HEK293 (cell line): Measurements from ENCODE around the gene ELMO1.

Experiments
- CTCF ChIA-PET: fragments of 350-600 bp; formaldehyde crosslinking; extraction: SDS; loops from one replicate; lab custom pipeline; 2021; ENCODE audit warnings: antibody characterized with exemption; lab: Yijun Ruan, JAX
- POLR2A ChIA-PET: fragments of 300-600 bp; formaldehyde crosslinking; extraction: SDS; loops from one replicate; lab custom pipeline; 2020; ENCODE audit warnings: antibody characterized with exemption, inconsistent platforms; lab: Yijun Ruan, JAX
- H3K27ac ChIP-seq: fragments of 200-500 bp; sonication (Bioruptor generic); 2 replicates; pipeline ENCODE4 v1.5.1; 2014; ENCODE audit warnings: low read depth, low read length, control low read depth, inconsistent platforms; ENCODE audit errors: extremely low read depth
- H3K36me3 ChIP-seq, 2 experiments: fragments of 200-500 bp in 1 of 2; sonication (Bioruptor generic) in 1 of 2; 1 replicate in 1 of 2; 2 replicates in 1 of 2; pipeline ENCODE4 v1.5.1; 2014 to 2017; ENCODE audit warnings: inconsistent platforms in 2 of 2, low read length in 2 of 2; ENCODE audit not compliant: control insufficient read depth in 2 of 2, insufficient read depth in 1 of 2
- H3K4me1 ChIP-seq: fragments of 200-500 bp; sonication (Bioruptor generic); 2 replicates; pipeline ENCODE4 v1.5.1; 2014; ENCODE audit warnings: mild to moderate bottlenecking, low read length, inconsistent platforms; ENCODE audit not compliant: control insufficient read depth, insufficient read depth
- H3K4me3 ChIP-seq: 2 replicates; pipeline ENCODE4 v1.5.1; 2011; ENCODE audit warnings: low read depth, mild to moderate bottlenecking, control low read depth, low read length, moderate library complexity
- H3K9me3 ChIP-seq: fragments of 200-500 bp; sonication (Bioruptor generic); 2 replicates; pipeline ENCODE4 v1.5.1; 2014; ENCODE audit warnings: low read depth, low read length, inconsistent platforms; ENCODE audit not compliant: control insufficient read depth, insufficient read depth
- ATF2 ChIP-seq: fragments of 450-650 bp; formaldehyde crosslinking; IDR thresholded peaks from 2 replicates; pipeline ENCODE4 v1.5.1; 2016; ENCODE audit warnings: missing biosample characterization, missing genetic modification characterization, low read depth
- FEZF1 ChIP-seq: fragments of 450-650 bp; formaldehyde crosslinking; IDR thresholded peaks from 2 replicates; pipeline ENCODE4 v1.5.1; 2016; ENCODE audit warnings: missing biosample characterization, missing genetic modification characterization
- HOXA7 ChIP-seq: sonication (generic); formaldehyde crosslinking; IDR thresholded peaks from 2 replicates; pipeline ENCODE4 v1.8.1; 2022; ENCODE audit warnings: missing genetic modification reagents, borderline replicate concordance
- ZBTB1 ChIP-seq: fragments of 450-650 bp; formaldehyde crosslinking; IDR thresholded peaks from 2 replicates; pipeline ENCODE4 v1.5.1; 2016; ENCODE audit warnings: missing biosample characterization, missing genetic modification characterization
- ZBTB21 ChIP-seq: fragments of 450-650 bp; formaldehyde crosslinking; IDR thresholded peaks from 2 replicates; pipeline ENCODE4 v1.5.1; 2017; ENCODE audit warnings: missing biosample characterization, missing genetic modification characterization
- ZFP37 ChIP-seq: fragments of 450-650 bp; formaldehyde crosslinking; IDR thresholded peaks from 2 replicates; pipeline ENCODE4 v1.5.1; 2016; ENCODE audit warnings: missing biosample characterization, missing genetic modification characterization
- ZNF274 ChIP-seq, 2 experiments: fragments of 200-500 bp in 1 of 2; fragments of 450-650 bp in 1 of 2; sonication (Bioruptor generic) in 1 of 2; formaldehyde crosslinking in 1 of 2; IDR thresholded peaks; 2 replicates each; pipeline versions ENCODE4 v1.5.1 to v1.6.1; 2014 to 2016; ENCODE audit warnings: borderline replicate concordance in 1 of 2, inconsistent platforms in 1 of 2, low read length in 1 of 2, missing biosample characterization in 1 of 2, missing genetic modification characterization in 1 of 2
- ZNF335 ChIP-seq: fragments of 450-650 bp; formaldehyde crosslinking; conservative IDR thresholded peaks from 2 replicates; pipeline ENCODE4 v1.5.1; 2016; ENCODE audit warnings: missing biosample characterization, missing genetic modification characterization
- ZNF350 ChIP-seq: fragments of 450-650 bp; formaldehyde crosslinking; IDR thresholded peaks from 2 replicates; pipeline ENCODE4 v1.5.0; 2017; ENCODE audit warnings: missing biosample characterization, mild to moderate bottlenecking, missing genetic modification characterization
- ZNF404 ChIP-seq: fragments of 450-650 bp; formaldehyde crosslinking; IDR thresholded peaks from 2 replicates; pipeline ENCODE4 v1.5.1; 2017; ENCODE audit warnings: missing biosample characterization, missing genetic modification characterization
- ZNF555 ChIP-seq: fragments of 450-650 bp; formaldehyde crosslinking; conservative IDR thresholded peaks from 2 replicates; pipeline ENCODE4 v1.5.1; 2017; ENCODE audit warnings: missing biosample characterization, mild to moderate bottlenecking, missing genetic modification characterization, inconsistent platforms
- ZNF791 ChIP-seq: fragments of 450-650 bp; formaldehyde crosslinking; IDR thresholded peaks from 2 replicates; pipeline ENCODE4 v1.5.1; 2016; ENCODE audit warnings: missing biosample characterization, missing genetic modification characterization
- ZNF837 ChIP-seq: fragments of 450-650 bp; formaldehyde crosslinking; IDR thresholded peaks from 2 replicates; pipeline ENCODE4 v1.5.1; 2016; ENCODE audit warnings: missing biosample characterization, missing genetic modification characterization
- ZSCAN16 ChIP-seq: fragments of 450-650 bp; formaldehyde crosslinking; IDR thresholded peaks from 2 replicates; pipeline ENCODE4 v1.5.1; 2016; ENCODE audit warnings: missing biosample characterization, missing genetic modification characterization
- TF ChIP-seq, protein P1 (sequence below): fragments of 450-650 bp; formaldehyde crosslinking; conservative IDR thresholded peaks from 2 replicates; pipeline ENCODE4 v1.5.1; 2016; ENCODE audit warnings: low read depth, missing biosample characterization, missing genetic modification characterization
- TF ChIP-seq, protein P2 (sequence below): fragments of 450-650 bp; formaldehyde crosslinking; IDR thresholded peaks from 2 replicates; pipeline ENCODE4 v1.5.1; 2017; ENCODE audit warnings: missing biosample characterization, missing genetic modification characterization
- TF ChIP-seq, protein P3 (sequence below): fragments of 450-650 bp; formaldehyde crosslinking; IDR thresholded peaks from 2 replicates; pipeline ENCODE4 v1.5.1; 2016; ENCODE audit warnings: missing biosample characterization, missing genetic modification characterization, borderline replicate concordance
- TF ChIP-seq, protein P4 (sequence below): fragments of 450-650 bp; formaldehyde crosslinking; IDR thresholded peaks from 2 replicates; pipeline ENCODE4; 2016; ENCODE audit warnings: missing biosample characterization, missing genetic modification characterization

ELMO1 gene

GRCh38 chr7:37193087-37193774 is 255.4 kb downstream of the ELMO1 start:
- POLR2A ChIA-PET: no interaction called here
- TF ChIP-seq, protein P1, sequence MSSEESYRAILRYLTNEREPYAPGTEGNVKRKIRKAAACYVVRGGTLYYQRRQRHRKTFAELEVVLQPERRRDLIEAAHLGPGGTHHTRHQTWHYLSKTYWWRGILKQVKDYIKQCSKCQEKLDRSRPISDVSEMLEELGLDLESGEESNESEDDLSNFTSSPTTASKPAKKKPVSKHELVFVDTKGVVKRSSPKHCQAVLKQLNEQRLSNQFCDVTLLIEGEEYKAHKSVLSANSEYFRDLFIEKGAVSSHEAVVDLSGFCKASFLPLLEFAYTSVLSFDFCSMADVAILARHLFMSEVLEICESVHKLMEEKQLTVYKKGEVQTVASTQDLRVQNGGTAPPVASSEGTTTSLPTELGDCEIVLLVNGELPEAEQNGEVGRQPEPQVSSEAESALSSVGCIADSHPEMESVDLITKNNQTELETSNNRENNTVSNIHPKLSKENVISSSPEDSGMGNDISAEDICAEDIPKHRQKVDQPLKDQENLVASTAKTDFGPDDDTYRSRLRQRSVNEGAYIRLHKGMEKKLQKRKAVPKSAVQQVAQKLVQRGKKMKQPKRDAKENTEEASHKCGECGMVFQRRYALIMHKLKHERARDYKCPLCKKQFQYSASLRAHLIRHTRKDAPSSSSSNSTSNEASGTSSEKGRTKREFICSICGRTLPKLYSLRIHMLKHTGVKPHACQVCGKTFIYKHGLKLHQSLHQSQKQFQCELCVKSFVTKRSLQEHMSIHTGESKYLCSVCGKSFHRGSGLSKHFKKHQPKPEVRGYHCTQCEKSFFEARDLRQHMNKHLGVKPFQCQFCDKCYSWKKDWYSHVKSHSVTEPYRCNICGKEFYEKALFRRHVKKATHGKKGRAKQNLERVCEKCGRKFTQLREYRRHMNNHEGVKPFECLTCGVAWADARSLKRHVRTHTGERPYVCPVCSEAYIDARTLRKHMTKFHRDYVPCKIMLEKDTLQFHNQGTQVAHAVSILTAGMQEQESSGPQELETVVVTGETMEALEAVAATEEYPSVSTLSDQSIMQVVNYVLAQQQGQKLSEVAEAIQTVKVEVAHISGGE: no peak
- TF ChIP-seq ZNF350 (tag by site-specific recombination) (no peak), ZNF335 (tag by site-specific recombination) (no peak), ZNF404 (tag by site-specific recombination) (no peak), ZSCAN16 (no peak), ATF2 (tag by site-specific recombination) (no peak)
- Histone ChIP-seq H3K4me3 (no peak overlapping the region), H3K9me3 (no peaks in the 10 kb centered on the region), H3K4me1 (no peaks in the 10 kb centered on the region), H3K36me3 (no peaks in the 10 kb centered on the region), H3K27ac (no peak overlapping the region)
- CTCF ChIA-PET: interaction anchor here (0.7 to 1.4 kb wide), 2 partner anchors 523 to 705 kb away, joined by 4 read pairs; no protein-coding TSS in a partner anchor

GRCh38 chr7:37191797-37192196 is 256.9 kb downstream of the ELMO1 start:
- Histone ChIP-seq H3K36me3 (no peaks in the 10 kb centered on the region), H3K4me3 (no peak overlapping the region), H3K9me3 (no peaks in the 10 kb centered on the region), H3K4me1 (no peaks in the 10 kb centered on the region), H3K27ac (no peak overlapping the region)
- POLR2A ChIA-PET: no interaction called here
- CTCF ChIA-PET: no interaction called here
- TF ChIP-seq HOXA7 (no peak), FEZF1 (tag by site-specific recombination) (no peak), ZNF791 (tag by site-specific recombination) (no peak), ZBTB1 (no peak), ZFP37 (tag by site-specific recombination) (no peak), ZNF274 (IDR thresholded peaks at IDR 0.05; ENCODE audit: low read length) (no peak), ZNF274 (tag by site-specific recombination; IDR thresholded peaks at IDR 0.05; ENCODE audit: borderline replicate concordance) (no peak), ZNF555 (no peak), ZBTB21 (tag by site-specific recombination) (no peak), ZNF837 (tag by site-specific recombination) (no peak)
- TF ChIP-seq, protein P2, sequence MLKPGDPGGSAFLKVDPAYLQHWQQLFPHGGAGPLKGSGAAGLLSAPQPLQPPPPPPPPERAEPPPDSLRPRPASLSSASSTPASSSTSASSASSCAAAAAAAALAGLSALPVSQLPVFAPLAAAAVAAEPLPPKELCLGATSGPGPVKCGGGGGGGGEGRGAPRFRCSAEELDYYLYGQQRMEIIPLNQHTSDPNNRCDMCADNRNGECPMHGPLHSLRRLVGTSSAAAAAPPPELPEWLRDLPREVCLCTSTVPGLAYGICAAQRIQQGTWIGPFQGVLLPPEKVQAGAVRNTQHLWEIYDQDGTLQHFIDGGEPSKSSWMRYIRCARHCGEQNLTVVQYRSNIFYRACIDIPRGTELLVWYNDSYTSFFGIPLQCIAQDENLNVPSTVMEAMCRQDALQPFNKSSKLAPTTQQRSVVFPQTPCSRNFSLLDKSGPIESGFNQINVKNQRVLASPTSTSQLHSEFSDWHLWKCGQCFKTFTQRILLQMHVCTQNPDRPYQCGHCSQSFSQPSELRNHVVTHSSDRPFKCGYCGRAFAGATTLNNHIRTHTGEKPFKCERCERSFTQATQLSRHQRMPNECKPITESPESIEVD: no peak
- TF ChIP-seq, protein P3, sequence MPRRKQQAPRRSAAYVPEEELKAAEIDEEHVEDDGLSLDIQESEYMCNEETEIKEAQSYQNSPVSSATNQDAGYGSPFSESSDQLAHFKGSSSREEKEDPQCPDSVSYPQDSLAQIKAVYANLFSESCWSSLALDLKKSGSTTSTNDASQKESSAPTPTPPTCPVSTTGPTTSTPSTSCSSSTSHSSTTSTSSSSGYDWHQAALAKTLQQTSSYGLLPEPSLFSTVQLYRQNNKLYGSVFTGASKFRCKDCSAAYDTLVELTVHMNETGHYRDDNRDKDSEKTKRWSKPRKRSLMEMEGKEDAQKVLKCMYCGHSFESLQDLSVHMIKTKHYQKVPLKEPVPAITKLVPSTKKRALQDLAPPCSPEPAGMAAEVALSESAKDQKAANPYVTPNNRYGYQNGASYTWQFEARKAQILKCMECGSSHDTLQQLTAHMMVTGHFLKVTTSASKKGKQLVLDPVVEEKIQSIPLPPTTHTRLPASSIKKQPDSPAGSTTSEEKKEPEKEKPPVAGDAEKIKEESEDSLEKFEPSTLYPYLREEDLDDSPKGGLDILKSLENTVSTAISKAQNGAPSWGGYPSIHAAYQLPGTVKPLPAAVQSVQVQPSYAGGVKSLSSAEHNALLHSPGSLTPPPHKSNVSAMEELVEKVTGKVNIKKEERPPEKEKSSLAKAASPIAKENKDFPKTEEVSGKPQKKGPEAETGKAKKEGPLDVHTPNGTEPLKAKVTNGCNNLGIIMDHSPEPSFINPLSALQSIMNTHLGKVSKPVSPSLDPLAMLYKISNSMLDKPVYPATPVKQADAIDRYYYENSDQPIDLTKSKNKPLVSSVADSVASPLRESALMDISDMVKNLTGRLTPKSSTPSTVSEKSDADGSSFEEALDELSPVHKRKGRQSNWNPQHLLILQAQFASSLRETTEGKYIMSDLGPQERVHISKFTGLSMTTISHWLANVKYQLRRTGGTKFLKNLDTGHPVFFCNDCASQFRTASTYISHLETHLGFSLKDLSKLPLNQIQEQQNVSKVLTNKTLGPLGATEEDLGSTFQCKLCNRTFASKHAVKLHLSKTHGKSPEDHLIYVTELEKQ (tag by site-specific recombination): no peak
- TF ChIP-seq, protein P4, sequence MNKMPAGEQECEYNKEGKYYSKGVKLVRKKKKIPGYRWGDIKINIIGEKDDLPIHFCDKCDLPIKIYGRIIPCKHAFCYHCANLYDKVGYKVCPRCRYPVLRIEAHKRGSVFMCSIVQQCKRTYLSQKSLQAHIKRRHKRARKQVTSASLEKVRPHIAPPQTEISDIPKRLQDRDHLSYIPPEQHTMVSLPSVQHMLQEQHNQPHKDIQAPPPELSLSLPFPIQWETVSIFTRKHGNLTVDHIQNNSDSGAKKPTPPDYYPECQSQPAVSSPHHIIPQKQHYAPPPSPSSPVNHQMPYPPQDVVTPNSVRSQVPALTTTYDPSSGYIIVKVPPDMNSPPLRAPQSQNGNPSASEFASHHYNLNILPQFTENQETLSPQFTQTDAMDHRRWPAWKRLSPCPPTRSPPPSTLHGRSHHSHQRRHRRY (tag by site-specific recombination): no peak
- TF ChIP-seq, all 188 proteins: peak for 0
